ACHN (cell line): ENCODE results near the gene PLK5.
"Not testable (repeated sequence)": the region's sequence is repeated elsewhere in the genome, so short reads cannot be mapped to it uniquely, and the experiment has no call there.

Experiments
- DNase-seq: peaks from one replicate; pipeline ENCODE4 v3.0.0-alpha.2; 2015
- in situ Hi-C: cut with HindIII; loops from 2 replicates; pipeline ENCODE4 v1.10.0; 2017; ENCODE audit warnings: low sequenced_read_pairs, low pct_ligation_motif_present, low pct_unique_long_range_greater_than_20kb

Gene PLK5

GRCh38 chr19:1490311-1491113 is 33.4 kb upstream of the PLK5 start, which contains the start of gene PCSK4:
Gene PCSK4, minus strand, starts transcription at chr19:1490350. Its CDS starts 4 bp downstream, at chr19:1490346.
- DNase-seq = peak; percentile 94
- in situ Hi-C loops = no loop called here

- no peak for DNase-seq
- in situ Hi-C loops = no loop called here
These were observed 32.6 kb upstream of the PLK5 start, which contains the start of gene REEP6 for GRCh38 chr19:1491114-1491848. Gene REEP6, plus strand, starts transcription at chr19:1491181. Its CDS starts 89 bp downstream, at chr19:1491270.

- in situ Hi-C loops = no loop called here
- DNase-seq = no peak
These were observed 32.1 kb upstream of the PLK5 start for GRCh38 chr19:1491849-1492170.

- in situ Hi-C loops = no loop called here
These were observed 31.3 kb upstream of the PLK5 start for GRCh38 chr19:1492474-1493006.

GRCh38 chr19:1494115-1494815 is 29.6 kb upstream of the PLK5 start:
- in situ Hi-C loops = no loop called here
- no peak for DNase-seq

More at GRCh38 chr19:1492474-1493006, 31.3 kb upstream of the PLK5 start:
- peak; percentile 31 for DNase-seq

- no peak for DNase-seq
- in situ Hi-C loops = no loop called here
These were observed 28.7 kb upstream of the PLK5 start for GRCh38 chr19:1495051-1495798.

- DNase-seq = no peak
- in situ Hi-C loops = no loop called here
These were observed 27.8 kb upstream of the PLK5 start for GRCh38 chr19:1495799-1496713.

GRCh38 chr19:1496714-1497577 is 26.9 kb upstream of the PLK5 start:
- in situ Hi-C loops = no loop called here
- DNase-seq = no peak

GRCh38 chr19:1497578-1498235 is 26.2 kb upstream of the PLK5 start:
- in situ Hi-C loops = no loop called here
- no peak for DNase-seq

- DNase-seq, in situ Hi-C loops: not testable (repeated sequence)
These were observed 24.6 kb upstream of the PLK5 start for GRCh38 chr19:1499231-1499630.

GRCh38 chr19:1501200-1501595 is 22.7 kb upstream of the PLK5 start:
- peak; percentile 66 for DNase-seq
- in situ Hi-C loops = no loop called here

- DNase-seq = no peak
- in situ Hi-C loops = no loop called here
These were observed 21.3 kb upstream of the PLK5 start for GRCh38 chr19:1502433-1503088.

GRCh38 chr19:1503089-1503924 is 20.6 kb upstream of the PLK5 start:
- peak; percentile 43 for DNase-seq
- in situ Hi-C loops = no loop called here

- in situ Hi-C loops = no loop called here
- no peak for DNase-seq
These were observed 19.7 kb upstream of the PLK5 start for GRCh38 chr19:1503925-1504773.
